ENCODE data around the gene LRRC4C.
"Not testable (repeated sequence)": the region's sequence is repeated elsewhere in the genome, so short reads cannot be mapped to it uniquely, and the experiment has no call there.

Gene LRRC4C

DNA sequence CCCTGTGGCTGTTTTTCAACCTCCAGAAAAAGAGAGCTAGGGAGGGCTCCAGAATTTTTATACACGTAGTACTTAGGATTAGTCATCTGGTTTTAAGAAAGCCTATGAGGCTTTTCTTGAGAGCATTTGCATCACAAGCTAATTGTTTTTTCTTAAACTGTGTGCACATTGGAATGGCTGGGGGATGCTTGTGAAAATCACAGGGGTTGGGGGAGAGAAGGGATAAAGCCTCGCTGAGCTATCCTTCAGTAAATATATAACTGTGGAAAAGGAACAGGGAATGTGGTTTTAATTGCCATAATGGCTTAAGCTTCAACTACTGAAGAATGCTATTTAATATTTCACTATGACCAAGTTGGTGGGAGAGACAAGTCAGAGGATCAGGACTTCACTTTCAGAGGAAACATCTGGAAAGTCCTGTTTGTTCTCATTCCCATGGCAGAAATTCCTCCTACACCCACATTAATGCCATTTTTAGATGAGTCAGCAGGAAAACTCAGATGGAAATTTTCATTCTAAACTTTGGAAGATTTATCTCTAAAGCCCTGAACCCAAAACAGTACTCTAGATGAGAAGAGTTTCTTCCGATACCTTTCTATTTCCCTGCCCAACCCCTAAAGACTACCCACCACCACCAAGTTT lies 591.3 kb downstream of the LRRC4C start:
- no peak for DNase-seq (ENCODE audit: low spot score)

DNA sequence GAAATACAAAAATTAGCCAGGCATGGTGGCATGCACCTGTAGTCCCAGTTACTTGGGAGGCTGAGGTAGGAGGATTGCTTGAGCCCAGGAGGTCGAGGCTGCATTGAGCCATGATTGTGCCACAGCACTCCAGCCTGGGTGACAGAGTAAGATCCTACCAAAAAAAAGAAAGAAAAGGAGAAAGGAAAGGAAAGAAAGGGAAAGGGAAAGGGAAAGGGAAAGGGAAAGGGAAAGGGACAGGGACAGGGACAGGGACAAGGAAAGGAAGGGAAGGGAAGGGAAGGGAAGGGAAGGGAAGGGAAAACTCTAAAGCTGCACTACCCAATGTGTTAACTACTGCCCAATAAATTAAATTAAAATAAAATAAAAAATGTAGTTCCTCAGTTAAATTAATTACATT lies 601.7 kb downstream of the LRRC4C start:
- DNase-seq (ENCODE audit: low spot score) = not testable (repeated sequence)

DNA sequence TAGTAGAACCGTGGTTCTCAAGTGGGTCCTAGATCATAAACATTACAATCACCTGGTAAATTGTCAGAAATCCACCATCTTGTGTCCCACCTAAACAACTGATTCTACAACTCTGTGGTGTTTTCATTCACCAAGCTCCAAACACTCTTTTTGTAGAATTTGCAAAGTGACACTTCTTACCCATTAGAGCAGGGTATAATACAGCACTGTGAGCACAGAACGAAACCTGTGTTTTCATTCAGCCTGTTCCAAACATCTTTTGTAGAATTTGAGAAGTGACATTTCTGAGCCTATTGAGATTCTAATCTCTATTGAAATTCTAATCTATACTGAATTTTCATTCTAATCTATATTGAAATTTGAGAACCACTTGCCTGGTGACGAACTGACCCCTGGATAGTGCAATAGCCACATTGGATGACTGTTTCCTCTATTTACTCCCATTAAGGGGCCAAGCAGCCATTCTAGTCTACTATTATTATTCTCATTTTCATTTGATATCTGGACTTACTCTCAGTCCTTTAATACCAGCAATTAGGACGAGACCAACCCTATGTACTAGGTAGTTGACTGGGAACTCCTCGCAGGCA lies 616.6 kb downstream of the LRRC4C start:
- no peak for DNase-seq (ENCODE audit: low spot score)

DNA sequence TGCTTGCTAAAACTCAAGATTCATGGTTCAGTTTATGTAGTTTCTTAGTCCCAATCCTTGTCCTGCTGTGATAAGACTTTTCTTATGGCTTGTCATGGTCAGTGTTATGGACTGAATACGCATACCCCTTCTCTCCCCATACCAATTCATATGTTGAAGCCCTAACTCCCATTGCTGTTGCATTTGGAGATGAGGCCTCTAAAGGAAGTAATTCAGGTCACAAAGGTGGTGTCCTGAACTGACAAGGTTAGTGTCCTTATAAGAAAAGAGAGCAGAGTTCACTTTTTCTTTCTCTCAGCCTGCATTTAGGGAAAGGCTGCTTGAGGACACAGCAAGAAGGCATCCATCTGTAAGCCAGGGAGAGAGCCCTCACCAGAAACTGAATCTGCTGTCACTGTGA lies 618.2 kb downstream of the LRRC4C start:
- DNase-seq (ENCODE audit: low spot score) = no peak

DNA sequence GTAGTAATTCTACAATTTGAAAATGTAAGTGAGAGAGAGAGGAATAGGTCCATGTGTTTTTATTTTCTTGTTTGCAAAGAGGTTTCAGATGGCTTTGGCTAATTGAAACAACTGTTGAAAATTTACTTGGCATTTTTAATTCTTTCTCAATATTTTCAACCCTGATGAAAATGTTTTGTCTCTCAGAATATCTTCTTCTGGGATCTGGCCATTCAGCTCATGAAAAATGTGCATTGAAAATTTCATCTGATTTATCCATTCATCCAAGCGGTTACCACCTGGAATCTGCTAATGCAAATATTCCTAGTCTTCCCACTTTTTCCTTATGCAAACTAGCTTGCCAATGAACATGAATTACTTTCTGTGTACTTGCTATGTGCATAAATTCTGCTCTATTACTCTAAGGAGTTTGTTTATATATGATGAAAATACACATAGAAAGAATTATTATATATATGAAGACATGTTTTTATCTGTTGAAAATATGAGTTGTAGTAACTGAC lies 621.2 kb downstream of the LRRC4C start:
- DNase-seq (ENCODE audit: low spot score) = no peak

DNA sequence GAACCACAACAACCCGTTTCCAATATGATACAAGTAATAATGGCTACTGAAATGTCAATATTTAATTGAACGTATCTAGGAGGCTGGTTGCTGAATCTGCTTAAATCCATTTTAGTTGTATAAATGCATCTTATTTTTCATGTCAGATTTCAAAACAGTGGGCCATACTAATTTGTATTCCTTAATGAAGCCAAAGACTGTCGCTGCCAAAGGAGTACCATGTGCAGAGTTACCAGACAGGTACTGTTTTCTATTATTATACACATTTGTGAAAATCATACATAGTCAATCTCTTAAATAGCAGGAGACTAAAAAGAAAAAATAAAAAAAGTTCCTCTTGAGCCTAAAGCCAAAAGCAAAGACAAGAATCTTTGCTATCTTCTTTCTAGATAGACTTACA lies 632.3 kb downstream of the LRRC4C start:
- DNase-seq (ENCODE audit: low spot score) = no peak

DNA sequence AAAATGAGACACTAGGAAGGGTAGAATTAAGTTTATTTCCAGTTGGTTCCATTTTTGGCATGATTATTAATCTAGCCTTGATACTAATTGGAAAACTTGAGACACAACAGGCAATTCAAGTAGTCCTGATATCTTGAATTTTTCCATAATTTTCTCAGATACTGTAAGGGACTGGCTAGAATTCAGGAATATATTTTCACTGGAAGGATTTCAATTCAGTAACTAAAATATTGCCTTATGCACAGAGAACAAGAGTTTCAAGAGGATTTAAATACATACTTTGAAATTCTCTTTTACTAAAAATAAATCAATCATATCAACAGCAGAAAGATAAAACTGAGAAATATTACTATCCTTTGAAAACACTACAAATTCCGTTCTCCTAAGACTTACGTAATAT lies 632.9 kb downstream of the LRRC4C start:
- DNase-seq (ENCODE audit: low spot score) = no peak

DNA sequence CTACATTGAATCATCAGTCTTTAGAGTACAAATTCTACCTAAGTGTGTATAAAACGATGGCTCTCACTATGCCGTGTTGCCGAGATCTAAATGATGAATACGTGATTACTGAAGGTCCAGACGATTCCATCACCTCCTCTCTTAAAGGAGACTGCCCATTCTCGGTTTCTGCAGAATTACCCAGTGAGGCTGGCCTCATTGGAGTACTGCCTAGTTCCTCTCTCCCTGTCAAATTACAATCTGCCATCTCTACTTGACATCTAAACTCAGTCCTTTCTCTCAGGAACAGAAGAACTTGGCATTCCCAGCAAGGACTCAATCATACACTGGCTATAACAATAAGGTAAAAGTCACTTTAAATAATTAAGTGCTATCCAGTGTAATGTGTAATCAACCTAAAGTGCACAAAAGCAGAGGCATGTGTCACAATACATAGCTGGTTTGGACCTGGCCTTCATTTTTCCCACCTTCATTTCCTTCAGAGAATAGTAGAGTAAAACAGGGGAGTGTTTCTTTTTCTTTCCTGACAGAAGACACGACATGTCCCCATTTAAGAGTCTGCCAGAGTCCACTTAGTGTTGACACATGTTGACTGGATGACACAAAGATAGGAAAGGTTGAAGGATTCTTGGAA lies 634.1 kb downstream of the LRRC4C start:
- DNase-seq (ENCODE audit: low spot score) = no peak

DNA sequence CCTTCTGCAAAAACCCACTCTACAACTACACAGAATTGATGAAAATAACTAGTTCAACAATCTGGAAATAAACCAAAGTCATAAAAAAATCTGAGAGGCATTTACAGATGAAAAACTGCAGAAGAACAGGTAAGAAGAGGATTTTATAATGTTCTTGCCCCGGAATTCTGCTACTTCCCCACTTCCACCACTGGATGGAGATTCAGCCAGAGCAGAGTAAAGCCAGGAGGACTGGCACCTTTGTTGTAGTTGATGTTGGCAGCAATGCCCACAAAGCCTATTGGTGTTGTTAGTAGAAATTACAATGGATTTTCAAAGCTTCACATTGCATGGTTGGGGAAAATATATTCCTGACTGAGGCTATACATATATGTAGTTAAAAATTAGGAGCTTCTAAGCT lies 640.2 kb downstream of the LRRC4C start:
- DNase-seq (ENCODE audit: low spot score) = no peak

DNA sequence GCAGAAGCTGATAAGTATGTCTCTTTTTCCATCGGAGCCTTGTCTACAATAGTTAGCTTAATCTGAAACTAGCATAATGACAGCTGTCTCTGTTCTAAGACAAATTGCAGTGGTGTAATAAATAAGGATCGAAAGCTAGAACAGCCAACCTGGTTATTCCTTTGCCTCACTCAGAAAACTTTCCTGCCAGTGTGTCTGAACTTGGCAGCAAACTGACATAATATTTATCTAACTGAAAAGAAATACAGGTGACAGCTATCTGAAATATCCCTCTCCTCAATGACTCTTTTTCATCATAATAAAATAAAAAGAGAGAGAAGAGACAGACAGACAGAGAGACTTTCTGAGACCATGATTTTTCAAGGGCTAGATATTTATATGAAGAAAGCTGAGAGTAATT lies 642.5 kb downstream of the LRRC4C start:
- DNase-seq (ENCODE audit: low spot score) = no peak

DNA sequence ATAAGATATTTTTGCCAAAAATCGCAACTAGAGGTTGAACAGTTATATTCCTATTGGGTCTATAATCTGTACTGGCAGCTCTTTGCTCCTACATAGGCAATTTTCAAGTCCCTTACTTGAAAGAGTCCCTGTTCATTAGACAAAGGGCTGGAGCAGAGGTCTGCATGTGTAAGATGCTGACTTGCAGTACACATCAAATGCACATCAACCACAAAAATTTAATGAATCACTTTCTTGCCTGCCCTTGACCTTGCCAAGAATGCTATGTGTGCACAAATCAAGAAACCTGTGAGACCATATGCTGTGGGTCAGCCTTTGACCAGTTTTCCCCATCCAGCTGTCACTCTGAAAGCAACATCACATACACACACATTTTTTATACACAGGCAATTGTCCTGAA lies 661.5 kb downstream of the LRRC4C start:
- no peak for DNase-seq (ENCODE audit: low spot score)

DNA sequence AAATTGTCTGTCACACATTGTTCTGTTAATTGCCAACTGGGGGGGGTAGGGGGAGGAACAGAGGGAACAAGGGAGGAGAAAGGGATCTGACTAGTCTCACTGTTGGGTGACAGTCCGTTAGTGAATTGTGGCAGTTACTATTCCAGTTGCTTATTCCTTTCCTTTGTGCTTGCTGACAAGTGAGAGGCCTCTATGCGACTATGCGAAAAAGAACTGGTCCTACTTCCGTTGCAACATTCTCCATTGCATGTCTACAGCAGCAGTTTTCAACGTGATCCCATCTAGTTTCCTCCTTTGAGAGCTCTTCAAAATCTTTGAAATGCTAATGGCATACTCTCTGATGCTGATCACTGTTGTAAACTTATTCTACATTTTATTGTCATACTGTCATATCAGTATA lies 672.2 kb downstream of the LRRC4C start:
- no peak for DNase-seq (ENCODE audit: low spot score)

DNA sequence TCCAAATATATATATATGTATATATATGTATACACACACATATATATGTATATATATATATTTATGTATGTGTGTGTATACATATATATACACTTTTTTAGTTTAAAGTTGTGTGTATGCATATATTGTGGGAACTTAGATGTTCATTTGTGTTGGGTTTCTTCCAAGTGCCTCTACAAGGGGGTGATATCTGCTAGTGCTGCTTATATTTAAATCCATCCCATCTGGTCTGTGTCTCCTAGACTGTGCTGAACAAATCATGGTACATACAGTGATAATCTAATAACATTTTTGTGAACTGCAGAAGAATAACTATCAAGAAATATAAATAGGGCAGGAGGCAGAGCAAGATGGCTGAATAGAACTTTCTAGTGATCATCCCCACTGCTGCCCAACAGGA lies 696.4 kb downstream of the LRRC4C start:
- DNase-seq (ENCODE audit: low spot score) = no peak

DNA sequence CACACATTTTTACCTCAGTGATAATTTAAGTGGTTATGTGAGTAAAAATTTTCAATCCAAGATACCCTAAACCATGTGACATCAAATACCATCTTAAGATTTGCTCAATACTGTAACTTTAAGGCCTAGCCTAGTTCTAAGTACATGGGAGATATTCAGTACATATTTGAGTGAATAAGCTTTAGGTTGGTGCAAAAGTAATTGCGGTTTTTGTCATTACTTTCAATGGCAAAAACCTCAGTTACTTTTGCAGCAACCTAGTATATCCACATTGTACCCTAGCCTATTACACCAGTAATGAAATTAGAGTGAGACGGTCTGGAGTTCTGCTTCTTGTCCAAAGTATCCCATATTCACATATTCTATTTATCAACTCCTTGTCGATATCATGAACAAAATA lies 700.1 kb downstream of the LRRC4C start:
- DNase-seq (ENCODE audit: low spot score) = no peak

DNA sequence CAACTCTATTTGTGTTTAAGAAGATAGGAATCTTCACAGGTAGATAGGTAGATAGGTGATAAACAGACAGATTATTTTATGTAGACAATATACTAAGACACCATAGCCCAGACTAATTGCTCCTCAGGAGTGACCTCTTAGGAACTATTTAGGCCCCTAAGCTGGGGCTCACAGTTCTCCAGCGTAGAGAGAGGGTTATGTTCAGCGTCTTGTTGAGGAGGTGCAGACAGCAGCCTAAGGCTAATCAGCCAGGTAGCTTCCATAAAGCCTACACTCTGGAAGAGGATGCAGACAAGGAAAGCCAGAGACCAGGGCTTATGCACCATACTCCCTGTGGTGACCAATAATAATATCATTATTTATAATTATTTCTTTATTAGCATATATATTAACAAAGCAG lies 705.2 kb downstream of the LRRC4C start:
- no peak for DNase-seq (ENCODE audit: low spot score)

DNA sequence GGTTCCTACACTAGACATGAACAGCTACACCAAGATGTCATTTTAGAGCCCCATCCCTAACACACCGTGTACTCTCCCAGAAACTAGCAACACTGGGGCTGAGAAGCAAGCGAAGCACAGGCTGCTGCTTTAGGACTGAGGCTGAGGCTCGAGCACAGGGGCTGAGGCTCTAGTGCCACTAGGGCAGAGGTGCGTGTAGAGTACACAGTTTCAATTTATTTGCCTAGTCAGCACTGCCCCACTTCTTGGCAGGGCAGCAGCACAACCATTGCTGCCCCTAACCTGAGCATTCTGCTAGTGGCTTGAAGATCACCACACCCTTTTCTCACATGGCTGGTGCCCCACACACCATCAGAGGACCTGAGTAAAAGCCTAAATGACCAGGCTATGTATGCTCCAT lies 713.2 kb downstream of the LRRC4C start:
- DNase-seq (ENCODE audit: low spot score) = no peak

DNA sequence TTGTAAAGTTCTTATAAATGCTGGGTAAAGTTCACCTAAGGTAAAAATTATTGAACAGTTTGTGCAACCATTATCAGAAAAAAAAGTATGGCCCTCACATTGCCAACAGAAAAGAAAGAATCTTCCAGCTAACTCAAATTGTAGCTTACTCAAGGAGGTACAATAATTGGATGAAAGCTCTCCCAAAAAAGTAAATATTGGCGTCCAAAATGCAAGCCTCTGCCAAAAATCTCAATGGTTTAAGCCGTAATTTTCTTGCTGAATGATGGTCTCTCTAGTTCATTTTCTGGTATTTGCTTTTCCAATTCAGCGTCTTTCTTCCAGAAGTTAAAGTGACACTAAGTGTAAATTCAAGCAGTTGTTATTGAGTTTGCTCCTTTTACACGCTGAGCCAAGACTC lies 727.3 kb downstream of the LRRC4C start:
- DNase-seq (ENCODE audit: low spot score) = no peak

DNA sequence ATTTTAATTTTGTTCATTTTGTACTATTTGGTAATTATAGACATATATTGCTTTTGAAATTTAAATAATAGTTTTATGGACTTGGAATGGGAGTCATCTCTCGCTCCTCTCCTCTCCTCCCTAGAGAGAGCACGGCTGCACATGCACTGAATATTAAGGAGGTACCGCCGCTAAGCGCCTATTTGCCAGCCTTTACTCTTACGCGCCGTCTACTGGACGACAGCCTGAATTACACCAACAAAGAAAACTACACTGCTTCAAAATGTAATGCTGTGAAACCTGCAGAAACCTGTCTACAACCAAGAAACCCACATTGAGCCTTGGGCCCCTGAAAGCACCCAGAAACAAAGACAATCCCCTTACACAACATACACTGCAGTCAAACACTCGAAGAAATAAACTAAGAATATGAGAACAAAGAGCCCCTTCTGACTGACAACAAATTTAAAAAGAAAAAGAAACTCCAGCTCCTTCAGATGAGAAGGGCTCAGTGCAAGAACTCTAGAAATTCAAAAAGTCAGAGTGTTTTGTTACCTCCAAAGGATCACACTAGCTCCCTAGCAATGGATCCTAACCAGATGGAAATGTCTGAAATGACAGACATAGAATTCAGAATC lies 737.2 kb downstream of the LRRC4C start:
- no peak for DNase-seq (ENCODE audit: low spot score)

DNA sequence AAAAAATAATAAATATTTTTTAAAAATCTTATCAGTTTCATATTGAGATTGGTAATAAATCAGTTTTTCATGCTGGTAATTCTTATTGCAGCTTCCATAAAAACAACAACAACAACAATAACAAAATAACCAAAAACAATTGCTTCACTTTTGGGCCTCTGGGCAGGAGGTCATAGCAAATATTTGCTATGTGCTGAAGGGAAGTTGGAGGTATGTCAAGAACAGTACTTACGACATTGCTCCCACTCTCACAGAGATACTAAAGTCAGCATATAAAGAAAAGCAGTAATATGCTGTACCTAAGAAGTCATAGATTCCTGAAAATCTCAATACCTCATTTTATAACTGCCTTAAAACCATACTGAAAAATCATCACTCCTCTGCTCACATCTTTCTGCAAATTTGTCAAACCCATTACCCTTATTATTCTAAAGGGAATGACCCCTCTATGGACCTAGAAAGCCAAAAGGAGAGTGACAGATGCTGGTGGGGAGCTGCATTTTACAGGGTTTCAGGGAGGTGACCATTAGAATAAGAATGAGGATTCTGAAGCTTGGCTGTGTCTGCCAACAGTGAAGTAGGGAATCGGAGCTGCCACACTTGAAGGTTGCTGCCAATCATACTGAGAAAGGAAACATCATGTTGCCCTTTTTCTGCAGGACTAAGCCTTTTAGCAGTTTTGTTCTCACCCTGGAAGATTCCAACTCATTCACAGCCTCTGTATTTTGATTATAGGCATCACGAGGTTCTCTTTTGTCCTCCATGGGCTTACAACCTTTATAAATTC lies 742.9 kb downstream of the LRRC4C start:
- DNase-seq (ENCODE audit: low spot score) = no peak

DNA sequence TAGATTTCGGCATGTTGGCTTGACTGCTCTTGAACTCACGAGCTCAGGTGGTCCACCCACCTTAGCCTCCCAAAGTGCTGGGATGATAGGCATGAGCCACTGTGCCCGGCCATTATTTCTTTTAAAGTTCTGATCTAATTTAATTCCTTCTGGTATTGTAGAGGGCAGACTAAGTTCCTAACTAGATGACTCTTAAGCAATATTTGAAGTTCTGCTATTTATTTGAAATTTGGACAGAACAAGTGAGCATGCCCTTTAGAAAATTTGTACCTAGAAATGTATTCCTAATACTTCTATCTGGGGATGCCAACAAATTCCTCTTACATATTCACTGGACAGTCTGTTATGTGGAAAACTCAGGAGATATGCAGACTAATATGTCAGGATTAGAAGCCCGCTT lies 746.4 kb downstream of the LRRC4C start:
- DNase-seq (ENCODE audit: low spot score) = no peak

DNA sequence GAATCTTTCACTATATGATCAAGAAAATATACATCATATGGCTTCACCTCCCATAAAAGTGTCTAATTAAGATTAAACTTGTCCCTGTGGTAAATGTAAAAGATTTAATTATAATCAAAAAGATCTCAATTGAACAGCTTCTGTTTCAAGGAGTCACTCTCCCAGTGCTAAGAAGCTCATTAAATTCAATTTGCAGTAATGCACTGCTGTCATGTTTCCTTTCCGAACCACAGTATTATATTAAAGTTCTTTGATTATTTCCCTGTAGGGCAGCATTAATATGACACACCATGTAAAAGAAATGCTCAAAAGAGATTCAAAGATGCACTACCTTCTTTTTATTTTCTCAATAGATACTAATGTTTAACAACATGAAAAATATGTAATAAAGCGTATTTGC lies 758.4 kb downstream of the LRRC4C start:
- DNase-seq (ENCODE audit: low spot score) = no peak

DNA sequence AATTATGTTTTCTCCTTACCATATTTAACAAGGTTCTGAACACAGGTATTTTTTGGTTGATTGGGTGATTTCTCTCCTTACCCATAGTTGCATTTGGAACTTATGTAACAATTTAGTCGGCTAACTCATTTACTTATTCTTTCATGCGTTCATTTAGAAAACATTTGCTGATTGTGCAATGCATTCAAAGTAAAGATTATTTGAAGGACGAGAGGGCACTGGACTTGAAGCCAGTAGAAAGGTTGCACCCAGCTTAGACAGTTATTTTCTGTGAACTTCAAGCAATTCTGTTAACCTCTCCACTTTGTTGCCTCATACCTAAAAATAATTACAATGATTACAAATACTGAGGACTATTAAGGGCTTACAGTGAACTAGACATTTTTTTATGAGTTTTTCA lies 769.6 kb downstream of the LRRC4C start:
- no peak for DNase-seq (ENCODE audit: low spot score)

DNA sequence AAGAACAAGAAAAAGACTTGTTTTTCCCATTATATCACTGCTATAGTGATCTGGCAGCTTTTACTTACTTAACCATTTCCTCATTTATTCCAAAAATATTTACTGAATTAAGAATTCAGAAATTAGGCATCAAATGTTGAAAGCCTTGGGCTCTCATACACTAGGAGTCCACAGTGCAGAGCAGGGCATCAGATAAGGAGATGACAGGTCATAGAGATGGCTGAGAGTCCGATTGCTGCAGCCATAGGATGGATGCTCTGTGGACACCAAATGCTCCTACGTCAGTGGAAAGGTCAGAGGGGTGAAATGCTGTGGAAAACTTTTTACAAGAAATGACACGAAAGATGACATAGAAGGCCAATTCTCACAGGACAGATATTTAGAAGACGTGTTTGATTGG lies 771.1 kb downstream of the LRRC4C start:
- no peak for DNase-seq (ENCODE audit: low spot score)
